Measurements from ENCODE around the gene RNF126.

The RNF126 gene

DNA sequence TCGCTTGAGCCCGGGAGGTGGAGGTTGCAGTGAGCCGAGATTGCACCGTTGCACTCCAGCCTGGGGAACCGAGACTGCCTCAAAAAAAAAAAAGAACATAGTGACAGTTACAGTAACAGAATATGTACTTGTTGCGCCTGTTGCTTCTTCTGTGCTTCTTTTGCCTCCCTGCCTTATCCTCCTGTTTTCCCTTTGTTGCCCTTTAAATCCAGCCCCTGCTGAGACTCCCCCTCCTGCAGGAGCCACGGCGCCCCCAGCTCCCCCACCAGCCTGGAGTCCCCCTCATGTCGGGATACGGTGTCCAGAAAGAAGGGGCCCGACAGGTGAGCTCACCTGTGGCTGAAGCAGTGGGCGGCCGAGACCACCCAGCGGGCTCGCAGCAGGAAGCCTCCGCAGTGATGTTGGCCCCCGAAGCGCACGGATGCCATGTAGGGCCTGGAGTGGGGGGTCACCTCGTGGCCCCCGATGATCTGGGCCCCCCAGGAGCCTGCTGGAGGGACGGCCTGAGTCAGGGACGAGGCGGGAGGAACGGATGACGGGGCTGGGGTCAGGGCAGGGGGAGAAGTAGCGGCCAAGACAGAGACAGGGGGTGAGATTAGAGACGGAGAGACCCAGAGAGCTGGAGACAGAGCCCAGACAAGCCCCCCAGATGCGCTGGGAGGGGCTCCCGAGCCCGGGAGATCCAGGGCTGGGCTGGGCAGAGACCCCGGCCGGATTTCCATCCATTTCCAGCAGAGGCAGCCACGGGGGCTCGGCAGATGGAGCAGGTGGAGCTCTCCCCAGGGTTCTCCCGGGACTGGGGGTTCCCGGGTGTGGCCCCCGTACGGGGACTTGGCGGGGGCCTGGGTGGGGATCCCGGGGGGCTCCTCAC lies 31.7 kb upstream of the RNF126 start:
- TF ChIP-seq, protein P1, sequence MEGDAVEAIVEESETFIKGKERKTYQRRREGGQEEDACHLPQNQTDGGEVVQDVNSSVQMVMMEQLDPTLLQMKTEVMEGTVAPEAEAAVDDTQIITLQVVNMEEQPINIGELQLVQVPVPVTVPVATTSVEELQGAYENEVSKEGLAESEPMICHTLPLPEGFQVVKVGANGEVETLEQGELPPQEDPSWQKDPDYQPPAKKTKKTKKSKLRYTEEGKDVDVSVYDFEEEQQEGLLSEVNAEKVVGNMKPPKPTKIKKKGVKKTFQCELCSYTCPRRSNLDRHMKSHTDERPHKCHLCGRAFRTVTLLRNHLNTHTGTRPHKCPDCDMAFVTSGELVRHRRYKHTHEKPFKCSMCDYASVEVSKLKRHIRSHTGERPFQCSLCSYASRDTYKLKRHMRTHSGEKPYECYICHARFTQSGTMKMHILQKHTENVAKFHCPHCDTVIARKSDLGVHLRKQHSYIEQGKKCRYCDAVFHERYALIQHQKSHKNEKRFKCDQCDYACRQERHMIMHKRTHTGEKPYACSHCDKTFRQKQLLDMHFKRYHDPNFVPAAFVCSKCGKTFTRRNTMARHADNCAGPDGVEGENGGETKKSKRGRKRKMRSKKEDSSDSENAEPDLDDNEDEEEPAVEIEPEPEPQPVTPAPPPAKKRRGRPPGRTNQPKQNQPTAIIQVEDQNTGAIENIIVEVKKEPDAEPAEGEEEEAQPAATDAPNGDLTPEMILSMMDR (conservative IDR thresholded peaks at IDR 0.05; ENCODE audit: low read depth, low read length): no peak
- Histone ChIP-seq H3K4me1 (ENCODE audit: low read depth, poor library complexity, severe bottlenecking) (no peaks in the 10 kb centered on the region), H4K20me1 (ENCODE audit: insufficient read depth) (no peaks in the 10 kb centered on the region), H2AFZ (ENCODE audit: low read depth) (no peak overlapping the region), H3K4me3 (IDR thresholded peaks at IDR 0.05; ENCODE audit: insufficient read depth, low read depth, low read length) (no peak overlapping the region), H3K4me2 (no peak overlapping the region), H3K9ac (no peak overlapping the region), H3K27ac (no peak overlapping the region), H3K36me3 (ENCODE audit: insufficient read depth) (no peaks in the 10 kb centered on the region), H3K79me2 (ENCODE audit: insufficient read depth, low read depth) (no peaks in the 10 kb centered on the region), H3K27me3 (ENCODE audit: insufficient read depth, low read depth) (peaks cover 85% of the 10 kb centered on the region)

DNA sequence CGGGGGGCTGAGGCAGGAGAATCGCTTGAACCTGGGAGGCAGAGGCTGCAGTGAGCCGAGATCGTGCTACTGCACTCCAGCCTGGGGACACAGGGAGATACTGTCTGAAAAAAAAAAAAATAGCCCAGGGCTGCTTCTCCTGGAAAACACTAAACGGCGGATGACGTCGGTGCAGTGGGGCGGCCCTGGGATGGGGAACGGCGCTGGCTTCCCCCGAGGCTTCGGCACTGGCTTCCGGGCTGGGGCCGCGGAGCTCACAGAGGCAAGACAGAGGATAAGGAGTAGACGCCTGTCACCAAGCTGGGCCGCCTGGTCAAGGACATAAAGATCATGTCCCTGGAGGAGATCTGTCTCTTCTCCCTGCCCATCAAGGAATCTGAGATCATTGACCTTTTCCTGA lies 27.2 kb upstream of the RNF126 start:
- TF ChIP-seq, protein P1 (conservative IDR thresholded peaks at IDR 0.05; ENCODE audit: low read depth, low read length): no peak
- H3K4me2 ChIP-seq: no peak overlapping the region
- no peaks in the 10 kb centered on the region for H3K4me1 ChIP-seq (ENCODE audit: low read depth, poor library complexity, severe bottlenecking)
- no peak overlapping the region for H3K4me3 ChIP-seq (IDR thresholded peaks at IDR 0.05; ENCODE audit: insufficient read depth, low read depth, low read length)
- H4K20me1 ChIP-seq (ENCODE audit: insufficient read depth): no peaks in the 10 kb centered on the region
- no peak overlapping the region for H3K27ac ChIP-seq
- H3K27me3 ChIP-seq (ENCODE audit: insufficient read depth, low read depth): peaks cover 83% of the 10 kb centered on the region
- H2AFZ ChIP-seq (ENCODE audit: low read depth): no peak overlapping the region
- no peaks in the 10 kb centered on the region for H3K36me3 ChIP-seq (ENCODE audit: insufficient read depth)
- no peaks in the 10 kb centered on the region for H3K79me2 ChIP-seq (ENCODE audit: insufficient read depth, low read depth)
- H3K9ac ChIP-seq: no peak overlapping the region

DNA sequence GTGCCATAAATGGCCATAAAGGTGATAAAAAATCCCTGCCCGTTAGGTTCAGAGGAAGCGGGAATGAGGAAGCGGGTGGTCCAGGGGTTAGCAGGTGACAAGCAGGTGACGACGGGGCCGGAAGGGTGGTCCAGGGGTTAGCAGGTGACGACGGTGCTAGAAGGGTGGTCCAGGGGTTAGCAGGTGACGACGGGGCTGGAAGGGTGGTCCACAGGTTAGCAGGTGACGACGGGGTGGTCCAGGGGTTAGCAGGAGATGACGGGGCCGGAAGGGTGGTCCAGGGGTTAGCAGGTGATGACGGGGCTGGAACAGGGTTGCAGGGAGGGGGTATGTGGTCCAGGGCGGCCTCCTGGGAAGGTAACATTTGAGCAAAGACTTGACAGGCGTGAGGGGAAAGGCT lies 26.0 kb upstream of the RNF126 start:
- Histone ChIP-seq H3K4me2 (no peak overlapping the region), H3K9ac (no peak overlapping the region), H2AFZ (ENCODE audit: low read depth) (no peak overlapping the region), H3K36me3 (ENCODE audit: insufficient read depth) (no peaks in the 10 kb centered on the region), H4K20me1 (ENCODE audit: insufficient read depth) (no peaks in the 10 kb centered on the region), H3K4me3 (IDR thresholded peaks at IDR 0.05; ENCODE audit: insufficient read depth, low read depth, low read length) (no peak overlapping the region), H3K79me2 (ENCODE audit: insufficient read depth, low read depth) (no peaks in the 10 kb centered on the region), H3K27ac (no peak overlapping the region), H3K4me1 (ENCODE audit: low read depth, poor library complexity, severe bottlenecking) (no peaks in the 10 kb centered on the region), H3K27me3 (ENCODE audit: insufficient read depth, low read depth) (peaks cover 72% of the 10 kb centered on the region)
- TF ChIP-seq, protein P1 (conservative IDR thresholded peaks at IDR 0.05; ENCODE audit: low read depth, low read length): no peak

DNA sequence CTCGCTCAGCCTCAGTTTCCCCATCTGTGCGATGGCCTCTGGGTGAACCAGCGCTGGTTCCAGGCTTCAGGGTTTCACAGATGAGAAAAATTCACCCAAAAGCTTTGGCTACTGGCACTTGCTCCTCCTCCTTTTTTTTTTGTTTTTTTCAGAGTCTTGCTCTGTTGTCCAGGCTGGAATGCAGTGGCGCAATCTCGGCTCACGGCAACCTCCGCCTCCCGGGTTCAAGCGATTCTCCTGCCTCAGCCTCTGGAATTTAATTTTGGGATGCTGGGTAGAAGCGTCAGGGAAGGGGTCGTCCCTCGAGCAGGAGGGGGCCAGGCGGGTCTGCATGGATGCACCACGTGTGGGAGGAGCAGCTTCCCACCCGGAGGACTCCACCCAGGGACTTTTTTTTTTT lies 25.2 kb upstream of the RNF126 start:
- H3K4me3 ChIP-seq (IDR thresholded peaks at IDR 0.05; ENCODE audit: insufficient read depth, low read depth, low read length): no peak overlapping the region
- H3K4me2 ChIP-seq: no peak overlapping the region

More for the DNA sequence above, 25.2 kb upstream of the RNF126 start:
- Histone ChIP-seq H3K27me3 (ENCODE audit: insufficient read depth, low read depth) (peaks cover 68% of the 10 kb centered on the region), H3K4me1 (ENCODE audit: low read depth, poor library complexity, severe bottlenecking) (no peaks in the 10 kb centered on the region), H4K20me1 (ENCODE audit: insufficient read depth) (no peaks in the 10 kb centered on the region), H3K36me3 (ENCODE audit: insufficient read depth) (no peaks in the 10 kb centered on the region), H2AFZ (ENCODE audit: low read depth) (no peak overlapping the region), H3K79me2 (ENCODE audit: insufficient read depth, low read depth) (no peaks in the 10 kb centered on the region), H3K9ac (no peak overlapping the region), H3K27ac (no peak overlapping the region)
- TF ChIP-seq, protein P1 (conservative IDR thresholded peaks at IDR 0.05; ENCODE audit: low read depth, low read length): no peak

All from KMS-11 (cell line).